ENCODE data around the gene LARGE1. TPM values are rescaled to one million over a fixed set of nuclear protein-coding genes. Genes with fewer than 3 reads are reported as not detected.

LARGE1 gene
- total RNA-seq, 1 experiment from 2014 or later: 1.3 TPM

DNA sequence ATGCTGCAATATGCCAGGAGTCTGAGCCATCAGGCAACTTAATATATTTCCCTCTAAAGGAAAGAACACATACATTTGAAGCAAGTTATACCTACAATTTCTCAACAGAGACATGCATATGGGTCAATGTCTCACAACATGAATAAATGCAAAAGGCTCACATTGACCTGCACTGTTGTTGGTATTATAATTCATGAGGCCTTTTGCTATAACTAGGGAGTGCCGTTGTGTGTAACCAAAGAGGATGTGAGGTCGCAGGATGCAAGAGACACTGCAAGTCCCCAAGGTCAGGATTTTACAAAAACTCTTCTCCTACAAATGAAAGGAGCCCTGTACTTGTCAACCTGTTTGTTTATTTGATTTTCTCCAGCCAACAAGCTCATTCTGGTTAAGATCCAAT, 250.5 kb downstream of the LARGE1 start:
- BruUV-seq (replicated peaks): no TSS peak
- ChIA-PET CTCF (no interaction called here), POLR2A (ENCODE audit: unreplicated experiment) (no interaction called here)
- Histone ChIP-seq H2AFZ (ENCODE audit: low read length) (no peak overlapping the region), H3F3A (ENCODE audit: low read length, unreplicated experiment) (no peaks in the 10 kb centered on the region), H3K36me3 (ENCODE audit: low read depth, low read length) (no peaks in the 10 kb centered on the region), H3K9me2 (replicated peaks; ENCODE audit: low read length) (no peaks in the 10 kb centered on the region), H4K20me1 (ENCODE audit: low read length) (no peaks in the 10 kb centered on the region), H3K4me3 (ENCODE audit: low read length) (no peak overlapping the region), H3K4me2 (ENCODE audit: low read length) (no peak overlapping the region), H3K9me3 (ENCODE audit: low read length) (no peaks in the 10 kb centered on the region; the same call in 1 of the 2 replicates), H3K9ac (ENCODE audit: low read length) (no peak overlapping the region), H3K4me1 (ENCODE audit: insufficient read depth, low read length) (no peaks in the 10 kb centered on the region), H3K27ac (ENCODE audit: low read length) (no peak overlapping the region), H3K27me3 (ENCODE audit: low read length) (no peaks in the 10 kb centered on the region), H3K79me2 (ENCODE audit: low read length) (no peaks in the 10 kb centered on the region)
- no peak for ATAC-seq
- intact Hi-C loops (cut with micrococcal nuclease): no loop called here
- DNase-seq: no peak
- TF ChIP-seq EZH2 (IDR thresholded peaks at IDR 0.05; ENCODE audit: low read length, unreplicated experiment) (no peak), EZH2phosphoT487 (IDR thresholded peaks at IDR 0.05; ENCODE audit: borderline replicate concordance, low read length) (no peak)
- TF ChIP-seq, protein P1, sequence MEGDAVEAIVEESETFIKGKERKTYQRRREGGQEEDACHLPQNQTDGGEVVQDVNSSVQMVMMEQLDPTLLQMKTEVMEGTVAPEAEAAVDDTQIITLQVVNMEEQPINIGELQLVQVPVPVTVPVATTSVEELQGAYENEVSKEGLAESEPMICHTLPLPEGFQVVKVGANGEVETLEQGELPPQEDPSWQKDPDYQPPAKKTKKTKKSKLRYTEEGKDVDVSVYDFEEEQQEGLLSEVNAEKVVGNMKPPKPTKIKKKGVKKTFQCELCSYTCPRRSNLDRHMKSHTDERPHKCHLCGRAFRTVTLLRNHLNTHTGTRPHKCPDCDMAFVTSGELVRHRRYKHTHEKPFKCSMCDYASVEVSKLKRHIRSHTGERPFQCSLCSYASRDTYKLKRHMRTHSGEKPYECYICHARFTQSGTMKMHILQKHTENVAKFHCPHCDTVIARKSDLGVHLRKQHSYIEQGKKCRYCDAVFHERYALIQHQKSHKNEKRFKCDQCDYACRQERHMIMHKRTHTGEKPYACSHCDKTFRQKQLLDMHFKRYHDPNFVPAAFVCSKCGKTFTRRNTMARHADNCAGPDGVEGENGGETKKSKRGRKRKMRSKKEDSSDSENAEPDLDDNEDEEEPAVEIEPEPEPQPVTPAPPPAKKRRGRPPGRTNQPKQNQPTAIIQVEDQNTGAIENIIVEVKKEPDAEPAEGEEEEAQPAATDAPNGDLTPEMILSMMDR (conservative IDR thresholded peaks at IDR 0.05; ENCODE audit: low read depth, low read length): no peak

- H3F3A ChIP-seq (ENCODE audit: low read length, unreplicated experiment): no peaks in the 10 kb centered on the region
- H3K4me1 ChIP-seq (ENCODE audit: insufficient read depth, low read length): no peaks in the 10 kb centered on the region
- no peaks in the 10 kb centered on the region for H4K20me1 ChIP-seq (ENCODE audit: low read length)
- H3K27ac ChIP-seq (ENCODE audit: low read length): no peak overlapping the region
- H3K9me3 ChIP-seq (ENCODE audit: low read length): no peaks in the 10 kb centered on the region; the same call in 1 of the 2 replicates
- BruUV-seq (replicated peaks): no TSS peak
- H3K4me3 ChIP-seq (ENCODE audit: low read length): no peak overlapping the region
- no peak overlapping the region for H3K9ac ChIP-seq (ENCODE audit: low read length)
- H2AFZ ChIP-seq (ENCODE audit: low read length): no peak overlapping the region
- H3K4me2 ChIP-seq (ENCODE audit: low read length): no peak overlapping the region
- ATAC-seq (no peak), DNase-seq (no peak)
- H3K9me2 ChIP-seq (replicated peaks; ENCODE audit: low read length): no peaks in the 10 kb centered on the region
- no peaks in the 10 kb centered on the region for H3K36me3 ChIP-seq (ENCODE audit: low read depth, low read length)
- no peaks in the 10 kb centered on the region for H3K27me3 ChIP-seq (ENCODE audit: low read length)
- intact Hi-C loops (cut with micrococcal nuclease): no loop called here
- ChIA-PET CTCF (no interaction called here), POLR2A (ENCODE audit: unreplicated experiment) (no interaction called here)
- no peak for TF ChIP-seq EZH2phosphoT487 (IDR thresholded peaks at IDR 0.05; ENCODE audit: borderline replicate concordance, low read length)
- no peak for TF ChIP-seq EZH2 (IDR thresholded peaks at IDR 0.05; ENCODE audit: low read length, unreplicated experiment)
- TF ChIP-seq, protein P1 (conservative IDR thresholded peaks at IDR 0.05; ENCODE audit: low read depth, low read length): no peak
- H3K79me2 ChIP-seq (ENCODE audit: low read length): no peaks in the 10 kb centered on the region
Observed at GRCh38 chr22:33666961-33667619, 253.2 kb downstream of the LARGE1 start.

DNA sequence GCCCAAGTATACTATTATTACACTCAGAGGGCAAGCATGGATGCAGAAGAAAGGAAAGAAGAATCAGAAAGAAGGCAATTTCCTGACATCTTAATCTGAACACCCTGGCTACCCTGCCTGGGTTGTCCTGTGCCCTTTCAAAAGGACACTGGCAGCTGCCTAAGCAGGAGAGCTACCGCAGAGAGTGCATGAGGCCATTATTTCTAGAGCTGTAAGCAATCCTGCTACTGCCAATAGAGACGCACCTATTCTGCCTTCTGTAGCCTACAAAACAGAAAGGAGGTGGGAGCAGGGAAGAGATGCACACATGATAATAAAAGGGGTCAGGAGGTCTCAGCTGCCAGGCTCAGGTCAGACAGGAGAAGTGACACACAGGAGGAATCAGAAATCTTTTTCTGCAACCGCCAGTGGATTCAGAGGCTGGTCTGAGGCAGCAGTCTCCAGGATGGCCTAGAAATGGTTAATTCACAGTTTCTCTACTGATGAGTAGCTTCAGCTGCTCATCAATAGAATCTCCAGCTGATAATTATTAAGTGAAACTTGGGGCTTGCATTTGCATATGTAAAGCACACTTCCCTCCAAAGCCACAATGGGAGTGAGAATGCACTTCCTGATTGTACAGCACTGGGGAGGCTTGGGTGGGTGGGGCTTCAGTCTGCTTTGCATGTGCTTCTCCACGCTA, 253.9 kb downstream of the LARGE1 start:
- H3K27me3 ChIP-seq (ENCODE audit: low read length): no peaks in the 10 kb centered on the region
- no peak overlapping the region for H2AFZ ChIP-seq (ENCODE audit: low read length)
- TF ChIP-seq EZH2phosphoT487 (IDR thresholded peaks at IDR 0.05; ENCODE audit: borderline replicate concordance, low read length) (no peak), EZH2 (IDR thresholded peaks at IDR 0.05; ENCODE audit: low read length, unreplicated experiment) (no peak)
- TF ChIP-seq, protein P1 (conservative IDR thresholded peaks at IDR 0.05; ENCODE audit: low read depth, low read length): no peak
- DNase-seq (no peak), ATAC-seq (no peak)
- ChIA-PET CTCF (no interaction called here), POLR2A (ENCODE audit: unreplicated experiment) (no interaction called here)
- H3K9me2 ChIP-seq (replicated peaks; ENCODE audit: low read length): no peaks in the 10 kb centered on the region
- H3K4me3 ChIP-seq (ENCODE audit: low read length): no peak overlapping the region
- no peaks in the 10 kb centered on the region for H3K79me2 ChIP-seq (ENCODE audit: low read length)
- no peak overlapping the region for H3K4me2 ChIP-seq (ENCODE audit: low read length)
- H3K9ac ChIP-seq (ENCODE audit: low read length): no peak overlapping the region
- no peak overlapping the region for H3K27ac ChIP-seq (ENCODE audit: low read length)
- H3F3A ChIP-seq (ENCODE audit: low read length, unreplicated experiment): no peaks in the 10 kb centered on the region
- H3K36me3 ChIP-seq (ENCODE audit: low read depth, low read length): no peaks in the 10 kb centered on the region
- intact Hi-C loops (cut with micrococcal nuclease): no loop called here
- H3K4me1 ChIP-seq (ENCODE audit: insufficient read depth, low read length): no peaks in the 10 kb centered on the region
- BruUV-seq (replicated peaks): no TSS peak
- H4K20me1 ChIP-seq (ENCODE audit: low read length): no peaks in the 10 kb centered on the region
- no peaks in the 10 kb centered on the region; the same call in 1 of the 2 replicates for H3K9me3 ChIP-seq (ENCODE audit: low read length)
